GM21717 (cell line): ENCODE measurements around the gene RBPJL.
"Not testable (repeated sequence)": the region's sequence is repeated elsewhere in the genome, so short reads cannot be mapped to it uniquely, and the experiment has no call there.

Source experiments
- ATAC-seq: cut with Tn5 transposase; IDR thresholded peaks from one replicate; pipeline ENCODE4 v1.9.1; 2021; ENCODE audit warnings: mild to moderate bottlenecking, moderate library complexity; ENCODE audit not compliant: unreplicated experiment

Gene RBPJL

DNA sequence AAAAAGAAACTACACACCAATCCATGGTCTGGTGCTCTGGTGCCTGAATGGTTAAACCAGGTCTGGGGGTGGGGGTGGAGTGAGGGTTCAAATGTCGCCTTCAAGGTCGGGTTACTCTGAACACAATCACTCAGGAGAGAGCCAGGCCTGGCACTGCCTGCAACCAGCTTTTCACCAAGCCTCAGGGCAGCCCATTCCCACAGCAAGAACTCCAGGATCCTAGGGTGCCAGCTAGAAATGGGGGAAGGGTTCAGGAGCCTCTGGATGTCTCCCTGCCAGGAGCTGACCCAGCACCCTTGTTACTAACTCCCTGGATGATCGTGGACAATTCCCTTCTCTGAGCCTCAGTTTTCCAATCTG, 34.9 kb downstream of the RBPJL start:
- ATAC-seq = no peak

DNA sequence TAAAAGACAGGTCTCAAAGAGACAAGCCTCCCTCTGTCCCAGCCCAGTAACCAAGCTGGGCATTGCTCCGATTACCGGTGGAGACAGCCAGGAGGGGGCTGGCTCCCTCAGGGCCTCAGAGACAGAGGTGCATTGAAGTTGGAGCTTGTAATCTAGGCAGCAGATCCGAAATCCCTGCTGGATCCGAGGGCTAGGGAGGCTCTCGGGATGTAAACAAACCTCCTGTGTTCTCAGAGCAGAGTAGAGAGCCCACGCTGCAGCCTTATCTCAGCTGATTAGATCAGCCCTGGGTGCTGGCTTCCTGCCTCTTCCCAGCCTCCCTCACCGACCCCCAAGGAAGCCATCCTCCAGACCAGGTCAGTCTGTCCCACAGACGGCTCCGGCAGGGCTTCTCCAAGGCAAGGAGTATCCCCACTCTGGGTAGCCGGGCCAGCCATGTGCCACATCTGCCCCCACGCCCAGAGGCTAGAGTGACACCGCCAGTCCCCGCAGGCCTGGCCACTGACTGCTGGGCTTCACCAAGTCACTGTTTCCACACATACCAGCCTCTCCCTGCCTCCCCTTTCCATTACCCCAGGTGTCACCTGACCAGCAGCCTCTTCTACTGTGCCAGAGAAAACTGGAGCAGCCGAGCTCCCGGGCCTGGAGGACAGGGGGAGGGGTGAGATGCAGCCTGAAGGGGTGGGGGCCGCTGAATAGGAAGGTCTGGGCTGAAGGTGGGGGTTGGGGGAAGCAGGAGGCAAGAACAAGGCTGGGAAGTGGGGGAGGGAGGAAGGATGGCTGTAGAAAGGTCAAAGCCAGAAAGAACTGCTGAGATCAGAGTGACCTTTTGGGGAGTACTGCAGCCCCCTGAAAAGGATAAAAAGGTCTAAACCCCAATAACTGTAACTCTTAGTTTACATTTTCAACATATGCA, 35.6 kb downstream of the RBPJL start:
- ATAC-seq = no peak

DNA sequence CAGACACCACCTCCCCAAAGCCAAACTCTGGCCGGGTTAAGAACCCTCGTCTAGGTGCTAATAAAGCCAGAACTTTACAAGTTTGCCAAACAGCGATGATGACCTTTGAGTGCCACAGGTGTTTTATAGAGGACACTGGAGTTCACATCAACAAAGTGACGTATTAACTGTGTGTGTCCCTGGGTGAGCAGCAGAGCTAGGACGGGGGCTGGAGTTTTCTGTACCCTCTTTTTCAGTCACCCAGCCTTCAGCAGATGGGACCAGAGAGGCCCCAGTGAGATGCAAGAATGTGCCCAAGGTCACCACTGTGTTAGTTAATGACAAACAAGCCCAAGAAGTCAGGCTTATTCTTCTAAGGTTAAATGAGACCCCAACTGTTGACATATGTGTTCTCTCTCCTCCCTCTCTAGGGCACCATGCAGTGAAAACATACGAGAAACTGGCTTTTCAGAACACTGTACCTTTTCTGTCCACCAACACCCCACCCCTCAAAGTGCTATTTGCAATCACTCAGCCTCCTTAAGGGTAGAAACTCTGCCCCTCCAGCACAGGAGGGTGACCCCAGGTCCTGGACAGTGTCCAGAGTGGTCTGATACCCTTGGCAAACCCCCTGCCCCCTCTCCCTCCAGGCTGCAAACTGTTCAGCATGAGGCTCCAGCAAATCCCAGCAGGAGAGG, 36.4 kb downstream of the RBPJL start:
- no peak for ATAC-seq

DNA sequence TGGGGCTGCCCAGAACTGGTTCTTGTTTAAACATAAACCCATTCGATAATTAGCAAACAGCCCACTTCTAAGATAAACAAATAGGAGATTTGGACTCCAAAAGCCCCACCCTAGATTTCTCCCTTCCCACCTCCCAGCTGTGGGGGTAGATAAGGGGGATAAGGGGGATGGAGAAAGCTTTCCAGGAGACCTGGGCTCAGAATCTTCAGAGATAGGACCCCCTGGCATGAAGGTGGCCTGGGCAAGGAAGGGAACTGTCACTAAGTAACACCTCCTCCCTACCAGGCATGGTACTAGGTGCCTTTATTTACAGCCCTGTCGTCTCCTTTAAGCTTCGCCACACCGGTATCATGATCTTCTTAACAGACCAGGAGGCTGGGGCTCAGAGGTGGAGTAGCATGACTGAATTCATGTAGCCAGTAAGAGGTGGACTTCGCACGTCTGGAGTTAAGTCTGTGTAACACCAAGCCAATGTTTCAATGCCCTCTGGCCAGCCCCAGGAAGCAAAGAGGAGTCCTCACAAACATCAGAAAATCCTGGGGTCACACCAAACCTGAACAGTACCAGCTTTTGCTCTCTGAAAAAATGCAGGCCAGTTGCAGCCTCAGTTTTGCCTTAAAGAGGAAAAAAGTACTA, 37.0 kb downstream of the RBPJL start:
- no peak for ATAC-seq

DNA sequence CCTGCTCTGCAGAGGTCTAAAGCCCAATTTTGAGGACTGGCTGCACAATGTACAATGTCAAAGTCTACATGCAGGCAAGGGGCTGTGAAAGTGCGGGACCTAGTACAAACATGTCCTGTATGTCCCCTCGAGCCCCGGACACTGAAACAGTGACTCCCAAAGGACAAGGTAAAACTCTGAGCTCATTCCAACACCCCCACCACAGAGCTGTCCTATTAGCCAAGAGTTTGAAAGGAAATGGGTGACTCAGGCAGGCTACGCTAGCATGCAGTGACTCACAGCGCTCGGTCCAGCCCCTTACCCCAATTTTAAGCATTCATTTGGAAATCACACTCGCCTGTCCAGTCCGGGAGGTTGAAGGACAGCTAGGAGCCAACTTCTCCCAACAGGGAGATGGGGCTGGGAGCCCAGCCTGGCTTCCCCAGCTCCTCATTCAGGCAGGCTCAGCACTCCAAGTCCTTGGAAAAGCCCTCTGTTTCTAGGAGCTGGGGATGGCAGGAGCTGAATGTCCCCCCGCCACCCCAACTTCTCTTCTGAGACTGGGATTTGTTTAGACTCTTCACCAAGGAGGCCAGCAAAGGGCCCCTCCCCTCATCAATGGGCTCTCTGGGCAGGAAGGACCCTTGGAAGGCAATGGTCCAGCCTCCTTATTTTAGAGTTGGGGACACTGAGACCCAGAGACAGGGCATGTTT, 37.7 kb downstream of the RBPJL start:
- no peak for ATAC-seq

DNA sequence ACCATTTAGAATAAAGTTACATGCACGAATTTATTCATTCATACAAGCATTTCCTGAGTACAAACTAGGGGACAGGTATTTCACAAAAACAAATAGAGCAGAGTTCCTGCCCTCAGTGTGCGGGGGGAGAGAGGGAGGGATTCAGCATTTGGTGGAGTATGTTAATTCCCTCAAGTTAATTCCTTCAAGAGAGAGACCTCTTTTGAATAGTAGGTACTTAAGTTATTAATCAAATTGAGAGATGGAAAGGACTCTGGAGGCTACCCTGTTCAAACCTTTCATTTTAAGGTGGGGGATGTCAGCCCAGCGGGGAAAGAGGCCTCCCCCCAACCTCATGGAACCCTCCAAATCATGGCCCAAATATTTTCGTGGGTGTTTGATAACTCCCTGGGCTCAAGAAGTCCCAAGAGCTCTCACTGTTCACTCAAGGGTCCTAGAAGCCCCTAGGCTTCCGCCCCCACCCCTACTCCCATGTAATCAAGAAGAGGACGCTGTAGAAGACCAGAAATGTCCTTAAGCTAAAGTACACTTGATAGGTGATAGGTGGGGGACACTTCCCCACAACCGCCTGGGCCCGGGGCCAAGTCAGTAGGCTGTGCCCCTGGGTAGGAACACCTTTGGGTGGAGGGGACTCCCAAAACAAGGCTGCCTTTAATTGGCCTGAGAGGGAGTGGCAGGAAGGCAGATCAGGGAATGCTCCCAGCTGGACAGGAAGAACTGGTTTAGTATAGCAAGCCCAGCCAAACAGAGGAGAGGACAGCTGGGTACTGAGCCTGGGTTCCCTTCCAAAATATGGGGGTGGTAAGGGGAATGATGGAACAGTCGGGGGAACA, 38.7 kb downstream of the RBPJL start:
- ATAC-seq = no peak

DNA sequence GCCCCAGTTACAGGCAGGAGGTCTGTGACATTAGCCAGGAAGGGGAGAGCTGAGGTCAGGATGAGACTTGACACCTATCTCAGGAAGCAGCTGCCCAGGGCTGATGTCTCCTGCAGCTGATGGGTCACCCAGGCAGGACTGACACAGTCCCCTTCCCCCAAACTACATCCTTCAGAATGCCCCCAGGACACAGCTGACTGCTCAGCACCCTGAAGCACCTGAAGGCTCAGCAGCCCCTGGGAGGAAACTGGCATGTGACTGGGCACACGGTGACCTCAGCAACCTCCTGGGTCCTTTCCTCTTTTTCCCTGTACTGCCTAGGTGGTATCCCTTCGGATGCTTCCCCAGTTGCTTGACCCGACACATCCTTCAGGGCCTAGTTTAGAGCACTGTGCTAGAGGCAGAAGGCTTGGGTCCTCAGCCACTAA, 39.7 kb downstream of the RBPJL start:
- ATAC-seq = no peak

DNA sequence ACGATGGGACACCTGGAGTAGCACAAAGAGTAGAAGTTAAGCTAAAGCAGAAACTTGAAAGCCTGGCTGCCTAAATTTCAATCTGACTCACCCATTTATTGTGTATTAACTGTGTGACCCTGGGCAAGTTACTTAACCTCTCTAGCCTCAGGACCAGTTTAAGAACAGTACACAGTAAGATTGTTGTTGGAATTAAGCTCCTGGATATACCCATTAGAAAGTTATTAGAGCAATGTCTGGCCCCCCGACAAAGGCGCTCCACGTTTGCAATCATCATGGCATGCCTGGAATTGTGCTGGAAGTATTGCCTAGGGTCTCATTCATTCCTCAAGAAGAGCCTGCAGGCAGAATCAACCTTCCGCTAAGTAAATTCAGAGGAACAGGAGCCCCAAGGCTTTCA, 40.2 kb downstream of the RBPJL start:
- ATAC-seq = no peak

DNA sequence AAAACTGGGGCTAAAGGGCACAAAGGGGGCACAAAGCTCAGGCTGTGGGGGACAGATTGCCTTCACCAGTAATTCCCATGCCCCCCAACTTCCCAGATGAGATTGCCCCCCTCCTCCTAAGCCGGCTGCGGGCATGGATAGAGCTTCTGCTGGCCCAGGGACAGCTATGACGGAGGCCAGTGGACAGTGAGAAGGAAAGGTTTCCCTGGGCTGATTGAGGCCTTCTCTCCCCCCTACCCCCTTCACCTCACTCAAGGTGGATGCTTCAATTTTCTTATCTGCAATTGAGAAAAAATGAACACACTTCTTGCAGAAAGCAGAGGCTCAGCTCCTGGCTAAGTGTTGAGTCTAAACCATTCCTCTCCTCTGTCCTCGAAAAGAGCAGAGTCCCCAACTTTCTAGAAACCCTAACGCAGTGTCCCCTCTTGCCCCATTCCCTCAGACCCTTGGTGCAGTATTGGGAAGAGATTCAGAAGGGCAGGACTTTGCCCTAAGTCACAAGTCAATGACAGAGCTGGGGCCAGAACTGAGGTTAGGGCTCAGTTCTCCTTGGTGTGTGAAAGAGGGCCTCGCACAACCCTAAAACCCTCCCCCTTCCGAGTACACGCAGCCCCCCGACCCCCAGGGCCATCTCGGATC, 40.8 kb downstream of the RBPJL start:
- no peak for ATAC-seq

DNA sequence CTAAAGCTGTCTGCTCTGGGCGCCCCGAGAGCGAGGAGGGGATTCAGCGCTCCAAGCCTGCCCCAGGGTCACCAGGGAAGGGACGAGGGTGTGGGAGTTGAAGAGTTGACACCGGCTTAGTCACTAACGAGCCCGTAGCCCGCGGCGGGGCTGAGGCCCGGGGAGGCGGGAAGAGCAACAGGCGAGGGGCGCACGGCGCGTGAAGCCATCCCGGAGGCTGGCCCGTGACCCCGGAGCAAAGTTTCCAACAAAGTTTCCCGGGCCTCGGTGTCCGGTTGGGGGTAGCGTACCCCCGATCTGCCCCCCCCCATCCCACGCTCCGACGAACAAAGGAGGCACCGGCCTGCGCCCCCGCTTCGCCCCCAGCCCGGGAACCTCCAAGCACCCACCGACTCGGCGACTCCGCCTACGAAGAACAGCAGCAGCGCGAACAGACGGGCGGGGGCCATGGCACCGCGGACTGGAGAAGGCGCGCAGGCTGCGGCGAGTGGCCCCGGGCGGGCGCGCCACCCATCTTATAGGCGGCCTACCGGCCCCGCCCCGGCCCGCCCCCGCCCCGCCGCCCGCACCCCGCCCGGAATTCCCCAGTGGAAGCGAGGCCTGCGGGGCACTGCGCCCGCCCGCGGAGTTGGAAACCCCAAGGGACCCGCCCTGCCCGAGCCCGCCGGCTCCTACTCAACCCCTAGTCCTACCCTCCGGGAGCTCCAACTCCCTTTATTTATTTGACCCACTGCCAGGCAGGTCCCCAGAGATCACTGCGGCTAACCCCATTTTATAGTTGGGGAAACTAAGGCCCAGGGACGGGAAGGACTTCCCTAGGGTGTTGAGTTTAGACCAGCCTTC, 41.5 kb downstream of the RBPJL start, which contains the start of gene SDC4:
Gene SDC4, minus strand, starts transcription at position 489 of the 843 bp plus-strand sequence. Its CDS starts 40 bp downstream, at position 449.
- no peak for ATAC-seq

DNA sequence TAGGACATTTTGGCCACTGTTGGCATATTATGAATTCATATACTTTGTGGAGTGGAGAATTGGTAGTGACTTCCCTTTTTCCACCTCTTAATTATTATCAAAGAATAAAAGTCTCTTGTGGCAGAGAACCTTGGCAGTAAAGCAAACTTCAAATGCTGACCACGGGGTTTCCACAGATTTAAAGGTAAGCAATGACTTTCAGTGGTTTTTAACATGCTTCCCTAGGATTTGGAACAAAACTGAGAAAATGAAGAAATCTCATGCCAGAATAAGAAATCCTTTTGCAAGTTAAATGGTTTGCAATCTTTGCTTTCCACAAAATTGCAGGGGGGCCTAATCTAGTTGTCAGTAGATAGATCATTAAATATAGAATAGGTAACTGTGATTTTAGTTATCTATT, 43.6 kb downstream of the RBPJL start:
- no peak for ATAC-seq

DNA sequence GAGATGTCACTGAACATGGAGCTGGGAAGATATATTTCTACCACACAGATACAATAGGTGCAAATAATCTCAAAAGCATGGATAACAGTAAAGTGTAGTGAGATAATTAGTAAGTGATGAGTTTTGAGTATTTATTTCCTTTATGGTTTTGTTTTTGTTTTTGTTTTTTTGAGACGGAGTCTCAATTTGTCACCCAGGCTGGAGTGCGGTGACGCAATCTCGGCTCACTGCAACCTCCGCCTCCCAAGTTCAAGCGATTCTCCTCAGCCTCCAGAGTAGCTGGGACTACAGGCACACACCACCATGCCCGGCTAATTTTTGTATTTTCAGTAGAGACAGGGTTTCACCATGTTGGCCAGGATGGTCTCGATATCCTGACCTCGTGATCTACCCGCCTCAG, 44.2 kb downstream of the RBPJL start:
- ATAC-seq = not testable (repeated sequence)

DNA sequence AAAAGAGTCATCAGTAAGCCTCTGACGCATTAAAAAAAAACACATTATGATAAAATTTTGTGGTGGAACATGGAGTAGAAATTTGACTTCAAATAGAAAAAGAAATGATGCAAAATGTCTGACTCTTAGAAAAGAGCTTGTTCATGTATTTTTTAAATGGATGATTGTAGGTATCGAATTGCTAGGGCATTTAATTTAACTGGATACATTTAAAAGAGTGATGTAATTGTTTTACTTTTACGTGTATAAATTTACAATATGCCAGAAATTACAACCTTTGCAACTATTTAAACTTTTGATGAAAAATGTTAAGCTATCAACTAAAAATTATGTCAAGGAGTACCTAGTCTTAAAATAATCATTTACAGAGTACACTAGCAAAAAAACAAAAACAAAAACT, 46.1 kb downstream of the RBPJL start:
- no peak for ATAC-seq

DNA sequence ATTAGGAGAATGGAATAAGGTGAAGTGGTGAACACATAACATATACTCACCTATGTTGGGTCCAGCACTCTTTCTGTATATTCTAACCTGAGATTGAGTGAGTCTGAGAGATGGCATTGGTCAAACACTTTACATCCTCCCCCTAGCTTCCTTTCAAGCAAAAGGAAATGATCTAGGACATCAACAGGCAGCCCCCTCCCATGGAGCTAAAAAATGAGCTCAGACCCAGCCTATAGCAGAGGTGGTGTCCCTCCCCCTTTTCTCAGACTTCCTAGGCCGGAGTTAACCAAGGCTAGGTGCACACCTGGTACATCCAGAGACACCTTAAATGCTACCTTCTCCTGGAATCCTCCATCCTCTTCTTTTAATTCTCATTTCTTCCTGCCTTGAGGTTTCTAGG, 47.1 kb downstream of the RBPJL start:
- ATAC-seq = no peak

DNA sequence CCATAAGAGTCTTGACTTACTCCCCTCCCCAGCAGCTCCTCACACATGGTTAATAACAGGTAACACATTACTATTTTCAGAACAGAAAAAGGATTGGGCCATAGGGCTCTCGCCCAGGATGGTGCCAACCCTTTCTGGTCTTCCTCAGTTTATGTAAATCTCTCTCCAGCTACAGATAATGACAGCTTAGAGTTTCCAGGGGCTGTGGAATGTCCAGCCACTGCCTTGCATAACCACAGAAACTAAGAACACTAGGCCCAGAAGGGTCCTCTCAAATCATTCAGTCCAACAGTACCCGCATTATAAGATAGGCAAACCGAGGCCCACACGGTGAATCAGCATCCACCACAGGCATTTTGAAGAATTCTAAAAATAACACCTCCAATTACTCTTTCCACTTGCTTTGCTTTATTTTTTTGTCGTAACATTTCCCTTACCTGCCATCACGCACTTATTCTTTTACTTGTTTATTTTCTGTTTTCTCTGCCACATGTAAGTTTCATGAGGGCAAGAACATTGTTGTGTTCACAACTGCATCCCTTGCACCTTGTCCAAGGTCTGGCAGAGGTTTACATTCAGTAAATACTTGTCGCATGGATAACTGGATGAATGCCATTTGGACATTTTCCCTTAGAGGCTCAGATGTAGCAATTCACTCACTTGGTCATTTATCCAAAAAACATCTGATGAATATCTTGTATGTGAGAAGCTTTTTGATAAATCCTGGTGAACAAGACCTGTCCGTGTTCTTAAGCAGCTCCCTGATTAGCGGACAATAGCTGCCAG, 48.0 kb downstream of the RBPJL start:
- ATAC-seq = no peak

DNA sequence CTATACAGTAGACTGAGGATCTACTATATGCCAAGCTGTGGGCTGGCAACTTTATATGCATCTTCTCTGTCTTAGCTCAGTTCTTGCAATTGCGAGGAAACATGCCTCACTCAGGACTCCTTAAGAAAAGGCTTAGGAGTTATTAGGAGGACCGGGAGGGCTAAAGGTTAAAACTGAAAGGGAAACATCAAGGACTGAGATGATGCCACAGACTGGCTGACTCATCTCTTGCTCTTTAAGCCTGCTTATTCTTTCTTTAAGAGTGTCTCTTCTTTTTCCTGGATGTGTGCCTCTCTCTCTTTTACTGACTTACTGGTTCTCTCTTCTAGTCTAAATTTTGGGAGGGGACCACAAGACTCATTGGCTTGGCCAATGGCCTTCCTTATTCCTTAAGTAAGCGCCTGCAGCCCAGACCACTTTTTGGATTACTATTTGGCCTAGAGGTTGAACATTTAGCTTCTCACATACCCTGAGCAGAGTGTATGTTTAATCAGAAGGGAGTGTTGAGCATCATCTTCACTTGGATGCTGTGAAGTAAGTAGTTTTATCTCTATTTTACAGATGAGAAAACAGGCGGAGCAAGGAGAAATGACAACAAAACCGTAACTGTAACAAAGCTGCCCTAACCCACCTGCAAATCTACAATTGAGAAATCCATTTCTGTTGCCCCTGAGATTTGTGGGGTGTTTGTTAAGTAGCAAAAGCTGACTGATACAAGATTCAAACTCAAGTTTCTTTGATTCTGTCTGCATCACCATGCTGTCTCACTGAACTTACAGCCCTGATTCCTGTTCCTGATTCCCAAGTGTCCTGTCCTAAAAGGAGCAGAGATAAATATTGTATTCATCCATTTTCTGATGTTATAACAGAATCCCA, 48.8 kb downstream of the RBPJL start:
- ATAC-seq = no peak
